GM21367 (cell line): ENCODE data around the gene RUNX2.

Source experiments
- ATAC-seq: cut with Tn5 transposase; IDR thresholded peaks from one replicate; pipeline ENCODE4 v1.9.1; 2021; ENCODE audit not compliant: unreplicated experiment

Gene RUNX2

DNA sequence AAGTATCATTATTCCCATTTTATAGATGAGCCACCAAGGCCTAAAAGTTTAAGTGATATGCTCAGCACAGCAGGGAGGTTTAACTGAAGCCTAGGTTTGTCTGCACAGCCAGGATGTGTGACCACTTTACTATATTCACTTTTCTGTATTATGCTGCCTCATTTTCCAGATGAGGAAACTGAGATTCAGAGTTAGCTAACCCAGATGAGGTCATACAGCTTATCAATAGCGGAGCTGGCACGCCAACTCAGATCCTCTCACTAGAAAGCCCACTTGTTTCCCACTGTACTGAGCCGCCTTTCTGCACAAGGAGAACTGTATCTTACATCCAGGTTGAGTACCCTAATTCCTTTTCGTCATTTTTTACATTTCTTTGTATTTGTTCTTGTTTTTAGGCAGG lies 181.3 kb downstream of the RUNX2 start:
- ATAC-seq = no peak

GRCh38 chr6:45512717-45513116 lies 184.6 kb downstream of the RUNX2 start:
- no peak for ATAC-seq

- no peak for ATAC-seq
Observed at GRCh38 chr6:45513213-45513618, 185.1 kb downstream of the RUNX2 start.

DNA sequence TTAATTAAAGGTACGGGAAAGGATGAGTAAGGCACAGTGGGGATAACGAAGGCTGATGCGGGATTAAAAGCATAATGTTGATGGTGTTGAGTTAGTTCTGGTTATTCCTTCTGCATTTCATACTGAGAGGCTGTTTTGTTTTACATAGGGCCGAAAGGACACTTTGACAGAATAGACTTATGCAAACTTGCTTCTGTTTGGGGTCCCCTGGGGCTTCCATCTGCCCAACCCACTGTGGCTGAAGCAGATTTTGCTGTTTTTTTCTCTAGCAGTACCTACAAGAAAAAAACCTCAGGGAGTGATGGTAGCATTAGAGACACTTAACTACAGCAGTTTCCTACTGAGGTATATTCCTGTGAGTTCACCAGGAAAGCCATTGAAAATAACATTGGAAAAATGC lies 185.7 kb downstream of the RUNX2 start:
- no peak for ATAC-seq

GRCh38 chr6:45514454-45515230 lies 186.5 kb downstream of the RUNX2 start:
- ATAC-seq = no peak

DNA sequence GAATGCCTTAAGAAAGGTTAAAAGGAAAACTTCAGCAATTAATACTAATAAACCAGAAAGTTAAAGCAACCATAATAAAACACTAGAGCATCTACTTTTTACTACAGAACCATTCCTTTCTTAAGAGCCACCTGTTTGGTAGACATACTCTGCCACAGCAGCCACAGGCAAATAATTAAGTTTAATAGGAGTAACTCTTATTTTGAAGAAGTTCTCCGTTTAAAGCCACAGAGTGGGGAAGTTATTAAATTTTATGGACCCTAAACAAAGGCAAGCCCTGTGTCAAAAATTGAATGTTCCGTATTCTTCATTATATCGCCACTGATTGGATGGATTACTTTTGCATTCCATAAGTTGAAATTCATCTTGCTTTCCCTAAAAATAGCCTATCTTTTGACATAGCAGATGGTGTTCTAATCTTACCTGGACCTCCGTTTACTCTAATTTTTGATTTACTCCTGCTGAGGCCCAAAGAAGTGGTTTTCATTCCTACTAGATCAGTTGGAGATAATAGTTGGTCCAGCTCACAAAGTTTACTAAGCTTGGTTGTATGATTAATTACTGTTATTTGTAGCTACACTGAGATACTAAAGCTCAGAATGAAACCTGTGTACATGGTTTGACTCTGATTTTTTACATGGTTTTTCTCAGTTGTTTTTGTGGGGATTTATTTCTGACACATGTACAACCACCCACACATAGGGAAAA lies 190.0 kb downstream of the RUNX2 start:
- ATAC-seq = no peak

DNA sequence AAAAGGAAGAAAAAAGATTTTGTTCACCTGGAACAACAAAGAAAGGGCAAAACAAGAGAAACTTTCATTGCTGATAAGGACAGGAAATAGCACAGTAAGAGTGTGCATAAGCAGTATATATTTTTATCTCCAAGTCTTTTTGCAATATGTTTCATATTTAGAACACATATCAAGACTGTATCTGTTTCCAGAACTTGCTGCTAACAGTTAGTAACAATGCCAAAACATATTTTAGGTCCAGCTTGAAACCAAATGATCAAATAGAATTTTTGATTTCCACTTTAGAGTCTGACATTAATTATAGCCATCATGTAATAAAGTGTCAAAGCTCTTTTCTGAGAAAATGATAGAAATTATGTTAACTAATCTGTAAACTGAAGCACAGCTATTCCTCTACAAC lies 193.1 kb downstream of the RUNX2 start:
- ATAC-seq = no peak

- no peak for ATAC-seq
Observed at GRCh38 chr6:45522486-45522885, 194.4 kb downstream of the RUNX2 start.

- ATAC-seq = no peak
Observed at GRCh38 chr6:45527210-45527609, 199.1 kb downstream of the RUNX2 start.

DNA sequence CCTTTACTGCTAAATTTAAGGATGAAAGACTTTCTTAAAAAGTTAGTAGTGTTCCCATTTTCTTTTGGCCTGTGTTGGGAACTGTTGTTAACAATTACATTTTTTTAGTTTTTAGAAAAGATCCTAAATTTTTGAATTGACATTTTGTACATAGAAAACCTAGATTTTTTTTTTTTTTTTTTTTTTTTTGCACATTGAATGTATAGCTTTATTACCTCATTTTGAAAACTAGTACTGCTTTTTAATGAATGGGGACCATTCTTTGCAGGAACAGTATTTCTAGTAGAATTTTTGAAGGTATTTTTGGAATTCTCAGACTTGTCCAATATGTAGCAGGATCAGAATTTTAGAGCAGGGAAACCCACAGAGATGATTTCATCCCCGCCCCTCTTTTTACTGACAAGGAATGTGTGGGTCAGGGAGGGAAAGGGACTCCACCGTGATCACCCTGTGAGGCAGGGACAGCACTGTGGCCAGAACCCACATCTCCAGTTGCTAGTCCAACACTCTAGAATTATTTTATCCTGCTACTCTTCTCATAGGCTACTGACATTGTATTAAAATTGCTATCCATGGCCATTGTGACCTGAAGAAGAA lies 204.0 kb downstream of the RUNX2 start:
- ATAC-seq = no peak

- no peak for ATAC-seq
Observed at GRCh38 chr6:45532721-45533210, 204.6 kb downstream of the RUNX2 start.

- no peak for ATAC-seq
Observed at GRCh38 chr6:45533386-45533785, 205.3 kb downstream of the RUNX2 start.

GRCh38 chr6:45535933-45536332 lies 207.8 kb downstream of the RUNX2 start:
- ATAC-seq = no peak

- ATAC-seq = no peak
Observed at GRCh38 chr6:45537539-45537938, 209.4 kb downstream of the RUNX2 start.

GRCh38 chr6:45538641-45539547 lies 210.8 kb downstream of the RUNX2 start:
- ATAC-seq = no peak

- no peak for ATAC-seq
Observed at GRCh38 chr6:45540375-45540920, 212.3 kb downstream of the RUNX2 start.

DNA sequence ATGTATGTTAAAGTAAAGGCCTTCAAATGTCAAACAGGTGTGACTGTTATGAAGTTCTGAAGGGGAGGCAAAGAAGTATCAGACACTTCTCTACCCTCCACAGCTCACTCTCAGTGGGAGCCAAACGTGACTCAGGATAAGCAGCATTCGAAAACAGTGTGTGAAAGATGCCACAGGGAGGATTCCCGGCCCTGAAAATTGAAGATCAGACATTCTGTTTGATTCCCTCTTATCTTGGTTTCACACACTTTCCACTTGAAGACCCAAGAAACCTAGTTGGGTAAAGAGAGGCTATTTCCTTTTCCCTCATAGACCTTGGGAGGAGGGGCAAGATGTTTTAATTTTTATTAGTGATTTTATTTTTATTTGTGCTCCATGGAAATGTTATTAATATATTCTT lies 213.8 kb downstream of the RUNX2 start:
- ATAC-seq = no peak

- no peak for ATAC-seq
Observed at GRCh38 chr6:45543298-45544235, 215.4 kb downstream of the RUNX2 start.

DNA sequence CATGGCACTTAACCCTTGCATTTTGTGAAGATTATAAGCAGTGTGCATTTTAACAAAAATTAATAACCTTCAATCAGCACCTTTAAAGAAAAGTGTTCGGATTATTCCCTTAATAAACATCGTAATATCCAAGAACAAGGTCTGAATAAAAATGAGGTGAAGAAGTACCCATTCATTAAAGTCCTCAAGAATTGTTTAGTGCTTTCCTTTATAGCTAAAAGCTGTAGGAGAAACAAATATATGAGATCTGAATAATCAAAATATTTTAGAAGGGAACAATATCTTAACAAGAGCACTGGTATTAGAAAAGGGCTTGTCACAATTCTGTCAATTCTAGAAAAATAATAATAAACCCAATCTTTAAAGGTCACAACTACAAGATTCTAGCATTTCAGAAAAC lies 217.3 kb downstream of the RUNX2 start:
- no peak for ATAC-seq
